NCI-H1105 (cell line): ENCODE data around the gene CCDC40.

Source experiments
- DNase-seq: peaks from one replicate; lab custom pipeline; 2025; lab: John Stamatoyannopoulos, UW

CCDC40 gene

DNA sequence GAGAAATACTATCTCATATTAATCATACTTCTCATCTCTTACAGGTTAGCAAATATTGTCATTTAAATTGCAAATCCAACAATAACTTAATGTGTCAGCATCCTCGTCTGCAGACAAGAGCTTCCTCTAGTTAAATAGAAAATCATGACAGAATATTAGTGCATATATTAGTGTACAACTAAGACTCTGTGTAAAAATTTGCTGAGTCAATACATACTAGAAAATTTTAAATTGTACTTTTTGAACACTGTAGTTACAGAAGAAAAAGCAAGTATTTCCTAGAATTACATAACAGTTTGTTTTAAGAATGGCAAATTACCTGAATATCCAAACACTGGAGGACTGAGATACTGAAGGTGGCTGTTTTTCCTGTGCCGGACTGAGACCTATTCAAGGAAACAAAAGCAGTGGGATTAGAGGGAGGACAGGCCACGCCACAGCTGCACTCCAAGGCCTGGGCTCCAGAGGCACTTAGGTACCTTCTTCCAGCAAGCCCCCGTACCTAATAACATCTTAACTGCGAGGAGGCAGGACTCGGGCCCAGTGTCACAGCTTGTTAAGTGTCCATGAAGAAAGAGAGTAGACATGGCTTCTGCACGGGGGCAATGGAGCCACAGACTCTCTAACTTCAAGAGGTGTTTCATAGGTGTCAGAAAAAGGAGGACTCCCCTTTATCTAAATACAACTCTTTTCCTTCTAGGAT is 105.2 kb downstream of the CCDC40 start:
- DNase-seq, result no peak

DNA sequence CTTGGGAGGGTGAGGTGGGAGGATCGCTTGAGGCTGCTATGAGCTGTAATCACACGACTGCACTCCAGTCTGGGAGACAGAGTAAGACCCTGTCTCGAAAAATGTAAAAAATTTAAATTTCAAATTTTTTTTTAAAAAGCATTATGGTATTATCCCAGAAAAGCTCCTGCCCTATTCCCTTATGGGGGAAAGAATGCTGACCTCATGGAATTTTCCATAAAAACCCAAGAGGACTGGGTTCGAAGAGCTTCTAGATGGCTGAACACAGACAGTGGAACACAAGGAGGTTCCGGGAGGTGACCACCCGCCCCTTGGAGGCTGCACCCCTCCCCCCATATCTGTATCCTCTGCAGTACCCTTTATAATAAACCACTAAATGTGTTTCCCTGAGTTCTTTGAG is 106.5 kb downstream of the CCDC40 start:
- DNase-seq, result no peak

DNA sequence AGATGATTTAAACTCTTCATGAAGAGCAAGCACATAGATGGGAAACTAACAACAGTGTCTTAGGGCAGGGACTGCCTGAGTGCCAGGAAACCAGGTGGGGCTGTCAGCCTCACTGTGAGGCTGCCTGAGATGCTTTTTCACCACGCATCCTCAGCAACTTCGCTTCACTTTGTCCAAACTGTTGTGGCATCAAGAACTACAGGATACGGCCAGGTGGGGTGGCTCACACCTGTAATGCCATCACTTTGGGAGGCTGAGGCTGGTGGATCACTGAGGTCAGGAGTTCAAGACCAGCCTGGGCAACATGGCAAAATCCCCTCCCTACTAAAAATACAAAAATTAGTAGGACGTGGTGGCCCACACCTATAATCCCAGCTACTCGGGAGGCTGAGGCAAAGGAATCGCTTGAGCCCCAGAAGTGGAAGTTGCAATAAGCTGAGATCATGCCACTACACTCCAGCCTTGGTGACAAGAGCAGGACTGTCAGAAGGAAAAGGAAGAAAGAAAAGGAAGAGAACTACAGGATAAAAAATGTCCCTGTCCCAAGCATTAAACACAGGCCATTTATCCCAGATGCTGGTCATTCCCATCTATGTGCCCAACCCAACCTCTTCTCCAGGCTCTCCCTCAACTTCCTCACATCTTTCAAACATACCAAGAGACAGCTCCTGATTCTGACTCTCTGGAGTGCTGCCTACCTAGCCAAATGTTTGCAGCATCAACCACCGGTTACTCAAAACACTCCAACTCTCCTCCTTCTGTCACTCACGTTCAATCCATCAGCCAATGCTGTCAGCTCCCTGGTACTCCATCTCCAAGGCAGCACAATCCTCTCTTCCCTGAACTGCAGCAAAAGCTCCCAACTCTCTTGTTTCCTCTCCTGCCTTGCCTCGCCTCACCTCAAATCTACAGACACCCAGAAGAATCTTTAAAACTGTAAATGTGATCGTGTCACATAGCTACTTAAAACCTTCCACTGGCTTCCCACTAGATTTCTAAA is 108.9 kb downstream of the CCDC40 start:
- DNase-seq, result no peak

DNA sequence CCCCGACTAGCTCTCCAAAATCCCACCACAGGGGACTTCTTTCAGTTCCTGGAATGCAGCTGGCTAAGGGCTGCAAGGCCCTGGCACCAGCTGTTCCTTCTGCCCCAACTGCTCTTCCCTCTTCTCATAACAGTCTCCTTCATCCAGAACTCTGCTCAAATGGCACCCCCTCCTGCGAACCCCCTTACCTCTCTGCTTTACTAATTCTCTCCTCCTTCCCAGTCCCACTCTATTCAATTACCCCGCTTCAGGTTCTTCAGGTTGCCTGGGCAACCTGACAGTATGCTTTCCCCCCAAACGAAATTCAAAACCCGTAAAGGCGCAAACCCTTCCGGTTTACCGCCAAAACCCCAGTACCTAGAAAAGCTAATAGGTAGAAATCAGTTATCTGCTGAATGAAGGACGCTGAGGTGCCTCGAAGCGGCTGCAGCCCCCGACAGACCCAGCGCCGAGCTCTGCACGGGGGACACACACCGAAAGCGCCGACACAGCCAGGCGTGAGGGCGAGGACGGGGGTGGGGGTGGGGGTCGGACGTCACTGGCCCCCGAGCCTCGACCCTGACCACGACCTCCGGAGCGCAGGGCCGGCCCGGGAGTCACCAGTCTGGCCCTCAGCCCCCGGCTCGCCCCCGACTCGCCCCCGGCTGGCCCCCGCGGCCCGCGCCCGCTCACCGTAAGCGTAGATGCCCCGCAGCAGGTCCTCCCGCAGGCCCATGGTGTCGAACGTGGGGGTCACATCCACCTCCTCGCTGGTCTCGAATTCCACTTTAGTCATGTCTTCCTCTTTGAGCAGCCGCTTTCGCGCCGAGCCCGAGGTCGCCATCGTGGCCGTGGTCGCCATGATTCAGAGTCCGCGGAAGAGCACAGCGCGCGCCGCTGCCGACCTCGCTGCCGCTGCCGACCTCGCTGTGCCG is 109.9 kb downstream of the CCDC40 start:
- peak; percentile 15 for DNase-seq

DNA sequence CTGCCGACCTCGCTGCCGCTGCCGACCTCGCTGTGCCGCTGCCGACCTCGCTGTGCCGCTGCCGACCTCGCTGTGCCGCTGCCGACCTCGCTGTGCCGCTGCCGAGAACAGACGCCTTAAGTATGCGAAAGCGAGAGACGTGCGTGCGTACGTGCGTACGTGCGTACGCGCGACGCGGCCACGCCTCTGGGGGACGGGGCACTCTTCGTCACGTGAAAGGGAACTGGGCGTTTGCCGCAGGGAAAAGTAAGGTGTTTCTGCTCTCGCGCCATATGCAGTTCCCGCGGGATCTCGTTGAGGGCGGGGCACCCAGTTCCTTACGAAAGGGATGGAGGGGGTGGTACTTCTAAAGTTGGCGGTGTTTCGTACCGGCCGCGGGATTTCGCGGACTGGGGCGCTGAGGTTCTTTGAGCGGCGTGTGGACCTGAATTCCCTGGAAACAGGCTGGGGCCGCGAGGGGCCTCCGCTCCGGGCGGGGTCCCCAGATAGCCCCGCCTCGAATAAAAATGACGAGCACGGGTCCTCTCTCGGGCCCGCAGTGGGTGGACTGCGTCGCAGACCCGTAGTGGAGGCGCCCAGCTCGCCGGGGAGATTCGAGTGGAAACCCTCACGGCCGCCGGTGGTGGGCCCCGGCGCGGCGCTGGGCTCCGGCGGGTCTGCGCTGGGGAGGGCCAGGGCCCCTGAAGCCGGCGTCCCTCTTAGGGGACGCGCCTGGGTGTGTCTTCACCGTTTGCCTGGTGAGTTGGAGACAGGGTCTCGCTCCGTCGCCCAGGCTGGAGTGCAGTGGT is 110.8 kb downstream of the CCDC40 start, which contains the start of gene EIF4A3:
EIF4A3 (minus strand) TSS at position 94 of the 788 bp plus-strand sequence. CDS start 167 bp downstream, outside the sequence.
- DNase-seq, result peak; percentile 97
